Testis (tissue), 3 donors: ENCODE results near the gene F8. TPM values are rescaled to one million over a fixed set of nuclear protein-coding genes. Genes with fewer than 3 reads are reported as not detected.
A peak's percentile ranks its signal among the peaks of the same experiment; 100 is the strongest.

ENCODE experiments used
- DNase-seq: peaks from one replicate; pipeline ENCODE4 v3.0.0-alpha.2; 2019
- H3K27ac ChIP-seq, 2 donors: fragments of 200-600 bp; sonication (generic); one replicate each; pipeline ENCODE4 v1.5.1; 2019
- H3K27me3 ChIP-seq: fragments of 200-600 bp; sonication (generic); one replicate; pipeline ENCODE4 v1.5.1; 2019
- H3K36me3 ChIP-seq: fragments of 200-600 bp; sonication (generic); one replicate; pipeline ENCODE4 v1.5.1; 2017; ENCODE audit warnings: low read depth; ENCODE audit errors: missing control alignments
- H3K4me1 ChIP-seq: fragments of 200-600 bp; sonication (generic); one replicate; pipeline ENCODE4 v1.5.1; 2019
- H3K4me3 ChIP-seq, 2 donors: fragments of 200-600 bp; sonication (generic); one replicate each; pipeline ENCODE4 v1.5.1; 2017 to 2019
- H3K9me3 ChIP-seq: fragments of 200-600 bp; sonication (generic); one replicate; pipeline ENCODE4 v1.5.1; 2017
- POLR2A ChIP-seq: fragments of 450-650 bp; IDR thresholded peaks from one replicate; pipeline ENCODE4 v1.6.1; 2017; ENCODE audit warnings: antibody characterized with exemption, mild to moderate bottlenecking, moderate library complexity
- WGBS, 2 donors: methylation state at CpG; one replicate each; pipeline ENCODE4 v1.1.5; 2018; 5-methylcytosine and 5-hydroxymethylcytosine counted together
- intact Hi-C: fragments of 100-400 bp; cut with DNase I; formaldehyde crosslinking; loops from one replicate; pipeline ENCODE4 v1.15.1; 2023; ENCODE audit warnings: low total_unique reads
- polyA plus RNA-seq: library from polyadenylated mRNA; stranded (reverse); fragments of 350-450 nt; fragmentation: Illumina TruSeq; extraction: RNeasy Lipid Tissue Mini Kit (QIAGEN cat#74804); gene quantifications from one replicate; pipeline ENCODE4 v1.2.3, GENCODE V29; 2014; ENCODE audit warnings: low read depth, low replicate concordance; ENCODE audit not compliant: insufficient read depth
- total RNA-seq, 2 donors: library from RNA; depleted of rRNA; stranded (reverse); fragments of >200 nt; gene quantifications; one replicate each; pipeline ENCODE4 v1.2.3, GENCODE V29; 2016
- TF ChIP-seq, protein P1 (sequence below), 3 experiments: fragments of 450-650 bp in 2 of 3; fragments of 200-600 bp in 1 of 3; sonication (generic) in 1 of 3; IDR thresholded peaks; one replicate each; pipeline ENCODE4 v1.5.1; 2016 to 2019; ENCODE audit warnings: antibody characterized with exemption in 3 of 3, mild to moderate bottlenecking in 2 of 3, moderate library complexity in 1 of 3

F8 gene
- total and polyA plus RNA-seq, 3 donors from 2014 or later = 18.0 to 35.2 (median 25.0) TPM

DNA sequence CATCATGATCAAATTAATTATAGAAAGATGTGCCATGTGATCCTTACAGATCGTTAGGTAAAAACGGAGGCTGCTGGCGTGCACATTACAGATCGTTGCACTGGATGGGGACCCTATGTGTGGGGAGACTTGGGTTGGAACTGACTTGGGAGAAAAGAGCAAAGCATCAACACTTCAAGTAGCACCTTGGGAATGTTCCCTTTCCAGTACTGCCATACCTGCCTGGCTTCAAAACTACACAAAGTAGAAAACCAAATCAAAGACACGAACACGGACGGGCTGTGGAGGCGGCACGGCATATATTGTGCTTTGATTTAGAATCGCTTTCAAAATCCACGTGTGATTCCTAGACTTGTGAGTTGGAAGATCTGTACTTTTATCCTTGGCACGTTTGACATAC lies 47.5 kb upstream of the F8 start:
- no peaks in the 10 kb centered on the region for H3K9me3 ChIP-seq
- H3K36me3 ChIP-seq = no peaks in the 10 kb centered on the region
- no peaks in the 10 kb centered on the region for H3K27me3 ChIP-seq
- TF ChIP-seq POLR2A = no peak
- TF ChIP-seq, protein P1, sequence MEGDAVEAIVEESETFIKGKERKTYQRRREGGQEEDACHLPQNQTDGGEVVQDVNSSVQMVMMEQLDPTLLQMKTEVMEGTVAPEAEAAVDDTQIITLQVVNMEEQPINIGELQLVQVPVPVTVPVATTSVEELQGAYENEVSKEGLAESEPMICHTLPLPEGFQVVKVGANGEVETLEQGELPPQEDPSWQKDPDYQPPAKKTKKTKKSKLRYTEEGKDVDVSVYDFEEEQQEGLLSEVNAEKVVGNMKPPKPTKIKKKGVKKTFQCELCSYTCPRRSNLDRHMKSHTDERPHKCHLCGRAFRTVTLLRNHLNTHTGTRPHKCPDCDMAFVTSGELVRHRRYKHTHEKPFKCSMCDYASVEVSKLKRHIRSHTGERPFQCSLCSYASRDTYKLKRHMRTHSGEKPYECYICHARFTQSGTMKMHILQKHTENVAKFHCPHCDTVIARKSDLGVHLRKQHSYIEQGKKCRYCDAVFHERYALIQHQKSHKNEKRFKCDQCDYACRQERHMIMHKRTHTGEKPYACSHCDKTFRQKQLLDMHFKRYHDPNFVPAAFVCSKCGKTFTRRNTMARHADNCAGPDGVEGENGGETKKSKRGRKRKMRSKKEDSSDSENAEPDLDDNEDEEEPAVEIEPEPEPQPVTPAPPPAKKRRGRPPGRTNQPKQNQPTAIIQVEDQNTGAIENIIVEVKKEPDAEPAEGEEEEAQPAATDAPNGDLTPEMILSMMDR (IDR thresholded peaks at IDR 0.05) = no peak
- intact Hi-C loops = no loop called here
- DNase-seq = no peak
- peak overlapping the region; percentile 78 to 80 for H3K27ac ChIP-seq
- 4 to 6% methylated on average over 9 to 12 of the region's 12 CpGs for WGBS, 2 donors
- H3K4me3 ChIP-seq = peak overlapping the region; percentile 58 to 70
- no peaks in the 10 kb centered on the region for H3K4me1 ChIP-seq

DNA sequence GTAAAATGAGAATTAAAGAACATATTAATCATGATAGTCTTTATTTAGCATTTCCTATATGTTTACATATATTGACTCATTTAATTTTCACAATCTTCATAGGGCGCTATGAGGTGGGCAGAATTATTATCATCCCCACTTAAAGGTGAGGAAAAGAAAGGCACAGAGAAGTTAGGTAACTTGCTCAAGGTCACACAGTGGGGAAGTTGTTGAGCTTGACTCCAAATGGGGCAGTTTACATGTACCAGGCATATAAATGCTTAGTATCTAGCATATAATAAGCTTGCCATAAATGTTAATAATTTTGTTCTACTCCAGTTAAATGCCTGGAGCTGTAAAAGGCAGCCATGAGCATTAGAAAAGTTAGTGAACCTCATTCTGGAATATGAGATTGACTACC lies 46.9 kb upstream of the F8 start:
- Histone ChIP-seq H3K4me1 (no peaks in the 10 kb centered on the region), H3K27me3 (no peaks in the 10 kb centered on the region), H3K9me3 (no peaks in the 10 kb centered on the region), H3K4me3 (no peak overlapping the region), H3K27ac (no peak overlapping the region), H3K36me3 (no peaks in the 10 kb centered on the region)
- intact Hi-C loops = no loop called here
- 75 to 78% methylated on average over 1 of the region's 1 CpG for WGBS, 2 donors
- TF ChIP-seq POLR2A = no peak
- TF ChIP-seq, protein P1 (IDR thresholded peaks at IDR 0.05) = no peak
- DNase-seq = no peak

DNA sequence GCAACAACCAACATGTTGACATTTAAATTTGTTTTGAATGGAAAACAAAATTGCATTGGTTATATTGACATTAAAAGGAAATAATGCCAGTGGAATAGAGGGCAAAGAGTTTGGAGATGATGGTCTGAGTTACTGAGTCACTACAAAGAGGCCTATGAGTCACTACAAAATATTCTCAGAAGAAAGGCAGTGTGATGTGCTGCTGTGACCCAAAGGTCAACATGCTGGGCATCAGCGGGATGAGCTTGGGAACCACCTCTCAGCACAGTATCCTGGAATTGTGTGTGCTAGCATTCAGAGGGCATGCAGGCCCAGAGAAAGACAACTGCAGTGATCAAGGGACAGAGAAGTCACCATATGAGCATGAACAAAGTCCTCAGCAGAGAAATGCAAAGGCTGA lies 45.6 kb upstream of the F8 start:
- no peaks in the 10 kb centered on the region for H3K27me3 ChIP-seq
- TF ChIP-seq, protein P1 (IDR thresholded peaks at IDR 0.05) = no peak
- TF ChIP-seq POLR2A = no peak
- no peak for DNase-seq
- no peaks in the 10 kb centered on the region for H3K36me3 ChIP-seq
- intact Hi-C loops = no loop called here
- no peak overlapping the region for H3K27ac ChIP-seq
- 41 to 50% methylated on average over 1 of the region's 1 CpG for WGBS, 2 donors
- H3K4me3 ChIP-seq = no peak overlapping the region
- H3K4me1 ChIP-seq = no peaks in the 10 kb centered on the region
- H3K9me3 ChIP-seq = no peaks in the 10 kb centered on the region

- Histone ChIP-seq H3K36me3 (no peaks in the 10 kb centered on the region), H3K4me1 (no peaks in the 10 kb centered on the region), H3K4me3 (no peak overlapping the region), H3K27me3 (no peaks in the 10 kb centered on the region), H3K9me3 (no peaks in the 10 kb centered on the region), H3K27ac (no peak overlapping the region)
- 85 to 89% methylated on average over 7 to 8 of the region's 8 CpGs for WGBS, 2 donors
- TF ChIP-seq, protein P1 (IDR thresholded peaks at IDR 0.05) = no peak
- no peak for TF ChIP-seq POLR2A
- intact Hi-C loops = no loop called here
- no peak for DNase-seq
These were observed 42.7 kb upstream of the F8 start for GRCh38 chrX:155065035-155065734.

GRCh38 chrX:155061760-155062159 lies 39.2 kb upstream of the F8 start:
- no peak overlapping the region for H3K4me3 ChIP-seq
- DNase-seq = no peak
- H3K27ac ChIP-seq = no peak overlapping the region
- no peaks in the 10 kb centered on the region for H3K4me1 ChIP-seq
- no peaks in the 10 kb centered on the region for H3K9me3 ChIP-seq
- H3K36me3 ChIP-seq = no peaks in the 10 kb centered on the region
- intact Hi-C loops = no loop called here
- TF ChIP-seq POLR2A = no peak
- TF ChIP-seq, protein P1 (IDR thresholded peaks at IDR 0.05) = no peak
- H3K27me3 ChIP-seq = no peaks in the 10 kb centered on the region
- WGBS, 2 donors = 69 to 88% methylated on average over 4 of the region's 4 CpGs
